Measurements from ENCODE around the gene UHRF1.

DNA sequence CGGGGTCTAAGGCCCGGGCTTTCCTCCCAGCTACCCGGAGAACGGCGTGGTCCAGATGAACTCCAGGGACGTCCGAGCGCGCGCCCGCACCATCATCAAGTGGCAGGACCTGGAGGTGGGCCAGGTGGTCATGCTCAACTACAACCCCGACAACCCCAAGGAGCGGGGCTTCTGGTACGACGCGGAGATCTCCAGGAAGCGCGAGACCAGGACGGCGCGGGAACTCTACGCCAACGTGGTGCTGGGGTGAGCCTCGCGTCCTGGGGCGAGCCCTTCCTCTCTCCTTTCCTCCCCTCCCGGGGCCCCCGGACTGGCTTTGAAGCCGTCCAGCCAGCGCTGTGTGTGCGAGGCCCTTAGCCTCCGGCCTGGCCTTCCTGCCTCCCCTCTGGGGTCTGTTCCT, 23.4 kb downstream of the UHRF1 start:
- no peak for TF ChIP-seq POLR2A (IDR thresholded peaks at IDR 0.05)
- TF ChIP-seq, protein P1, sequence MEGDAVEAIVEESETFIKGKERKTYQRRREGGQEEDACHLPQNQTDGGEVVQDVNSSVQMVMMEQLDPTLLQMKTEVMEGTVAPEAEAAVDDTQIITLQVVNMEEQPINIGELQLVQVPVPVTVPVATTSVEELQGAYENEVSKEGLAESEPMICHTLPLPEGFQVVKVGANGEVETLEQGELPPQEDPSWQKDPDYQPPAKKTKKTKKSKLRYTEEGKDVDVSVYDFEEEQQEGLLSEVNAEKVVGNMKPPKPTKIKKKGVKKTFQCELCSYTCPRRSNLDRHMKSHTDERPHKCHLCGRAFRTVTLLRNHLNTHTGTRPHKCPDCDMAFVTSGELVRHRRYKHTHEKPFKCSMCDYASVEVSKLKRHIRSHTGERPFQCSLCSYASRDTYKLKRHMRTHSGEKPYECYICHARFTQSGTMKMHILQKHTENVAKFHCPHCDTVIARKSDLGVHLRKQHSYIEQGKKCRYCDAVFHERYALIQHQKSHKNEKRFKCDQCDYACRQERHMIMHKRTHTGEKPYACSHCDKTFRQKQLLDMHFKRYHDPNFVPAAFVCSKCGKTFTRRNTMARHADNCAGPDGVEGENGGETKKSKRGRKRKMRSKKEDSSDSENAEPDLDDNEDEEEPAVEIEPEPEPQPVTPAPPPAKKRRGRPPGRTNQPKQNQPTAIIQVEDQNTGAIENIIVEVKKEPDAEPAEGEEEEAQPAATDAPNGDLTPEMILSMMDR (IDR thresholded peaks at IDR 0.05), result no peak
